Inflammatory macrophage treated with lipopolysaccharide for 1 hour (primary cell): ENCODE results near the gene CENPI.
"Not testable (repeated sequence)": the region's sequence is repeated elsewhere in the genome, so short reads cannot be mapped to it uniquely, and the experiment has no call there.

Experiments
- DNase-seq, 2 donors: peaks; one replicate each; pipeline ENCODE4 v3.0.0-alpha.2; 2020 to 2022

CENPI gene, protein sequence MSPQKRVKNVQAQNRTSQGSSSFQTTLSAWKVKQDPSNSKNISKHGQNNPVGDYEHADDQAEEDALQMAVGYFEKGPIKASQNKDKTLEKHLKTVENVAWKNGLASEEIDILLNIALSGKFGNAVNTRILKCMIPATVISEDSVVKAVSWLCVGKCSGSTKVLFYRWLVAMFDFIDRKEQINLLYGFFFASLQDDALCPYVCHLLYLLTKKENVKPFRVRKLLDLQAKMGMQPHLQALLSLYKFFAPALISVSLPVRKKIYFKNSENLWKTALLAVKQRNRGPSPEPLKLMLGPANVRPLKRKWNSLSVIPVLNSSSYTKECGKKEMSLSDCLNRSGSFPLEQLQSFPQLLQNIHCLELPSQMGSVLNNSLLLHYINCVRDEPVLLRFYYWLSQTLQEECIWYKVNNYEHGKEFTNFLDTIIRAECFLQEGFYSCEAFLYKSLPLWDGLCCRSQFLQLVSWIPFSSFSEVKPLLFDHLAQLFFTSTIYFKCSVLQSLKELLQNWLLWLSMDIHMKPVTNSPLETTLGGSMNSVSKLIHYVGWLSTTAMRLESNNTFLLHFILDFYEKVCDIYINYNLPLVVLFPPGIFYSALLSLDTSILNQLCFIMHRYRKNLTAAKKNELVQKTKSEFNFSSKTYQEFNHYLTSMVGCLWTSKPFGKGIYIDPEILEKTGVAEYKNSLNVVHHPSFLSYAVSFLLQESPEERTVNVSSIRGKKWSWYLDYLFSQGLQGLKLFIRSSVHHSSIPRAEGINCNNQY

GRCh38 chrX:101097546-101098453 is at the start of gene CENPI:
Gene CENPI (plus strand): TSS chrX:101098204. CDS start chrX:101101071, 2,867 bp downstream.
- DNase-seq = peak; percentile 89 to 91

- no peak for DNase-seq
Observed at GRCh38 chrX:101051153-101051548, 46.9 kb upstream of the CENPI start.

GRCh38 chrX:101051549-101052302 is 46.3 kb upstream of the CENPI start, which contains the start of gene TRMT2B:
Gene TRMT2B (minus strand): TSS chrX:101052111. CDS start chrX:101042289, 9,822 bp downstream.
- peak; percentile 69 to 70 for DNase-seq

DNA sequence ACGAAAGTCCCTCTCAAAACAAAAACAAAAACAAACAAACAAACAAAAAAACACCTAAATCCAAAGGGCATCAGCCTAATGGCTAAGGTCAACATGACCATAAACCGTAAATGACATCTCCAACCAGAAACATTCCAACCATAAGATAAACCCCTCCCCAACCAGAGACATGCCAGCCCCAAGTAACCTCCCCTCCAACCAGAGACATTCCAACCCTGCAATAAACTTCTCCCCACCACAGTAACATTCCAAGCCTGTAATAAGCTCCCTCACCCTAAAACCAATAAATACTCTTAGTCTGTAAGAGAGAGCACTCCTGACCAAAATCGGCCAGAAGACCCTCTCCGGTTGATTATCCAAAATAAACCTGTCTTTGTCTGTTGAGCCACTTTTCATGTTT is 41.5 kb upstream of the CENPI start:
- not testable (repeated sequence) for DNase-seq

GRCh38 chrX:101057093-101057714 is 40.8 kb upstream of the CENPI start:
- DNase-seq = no peak

DNA sequence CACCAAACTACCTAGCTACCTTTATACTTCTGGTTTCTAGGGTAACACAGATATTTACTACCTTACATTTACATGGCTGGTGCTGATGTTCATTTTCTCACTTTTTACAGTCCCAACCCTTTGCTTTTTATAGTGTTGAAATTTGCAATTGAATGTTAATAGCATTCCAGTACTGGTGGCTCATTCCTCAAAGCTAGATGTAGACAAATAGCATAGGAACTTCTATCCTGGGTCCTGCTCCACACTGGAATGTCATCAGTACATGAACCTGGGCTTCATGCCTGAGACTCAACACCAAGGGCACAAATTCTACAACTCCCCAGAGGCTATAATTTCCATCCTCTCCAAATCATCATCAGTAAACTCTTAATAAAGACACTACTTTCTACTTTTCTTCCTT is 35.8 kb upstream of the CENPI start:
- DNase-seq = no peak

GRCh38 chrX:101071582-101071981 is 26.4 kb upstream of the CENPI start:
- no peak for DNase-seq

GRCh38 chrX:101078716-101079598 is 19.0 kb upstream of the CENPI start, which contains the start of gene TMEM35A:
Gene TMEM35A (plus strand): TSS chrX:101078879. CDS start chrX:101079003, 124 bp downstream.
- DNase-seq = no peak

DNA sequence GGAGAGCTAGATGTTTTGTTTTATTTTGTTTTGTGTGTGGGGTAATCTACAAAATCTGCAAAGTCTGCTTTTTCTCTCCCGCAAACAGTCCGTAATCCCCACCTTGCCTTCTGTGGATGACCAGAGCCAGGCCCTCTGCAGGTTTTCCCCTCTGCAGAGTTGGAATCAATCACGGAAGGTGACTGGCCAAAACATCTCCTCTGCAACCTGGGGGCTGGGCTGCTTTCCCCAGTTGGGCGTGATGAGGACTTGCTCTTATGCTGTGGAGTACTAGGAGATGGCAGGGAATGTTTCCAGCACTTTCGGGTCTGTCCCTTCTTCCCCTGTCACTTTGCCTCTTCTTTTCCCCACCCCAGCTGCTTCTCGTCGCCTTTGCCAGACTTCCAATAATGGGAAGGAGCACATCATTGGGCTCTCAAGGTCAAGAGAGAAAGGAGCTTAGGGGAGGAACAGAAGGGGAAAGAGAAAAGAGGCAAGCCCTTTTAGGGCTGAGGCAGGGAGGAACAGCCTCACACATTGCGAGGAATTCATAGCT is 18.2 kb upstream of the CENPI start:
- DNase-seq = no peak

- no peak for DNase-seq
Observed at GRCh38 chrX:101080326-101081124, 17.5 kb upstream of the CENPI start.

GRCh38 chrX:101081231-101081630 is 16.8 kb upstream of the CENPI start:
- DNase-seq = no peak

DNA sequence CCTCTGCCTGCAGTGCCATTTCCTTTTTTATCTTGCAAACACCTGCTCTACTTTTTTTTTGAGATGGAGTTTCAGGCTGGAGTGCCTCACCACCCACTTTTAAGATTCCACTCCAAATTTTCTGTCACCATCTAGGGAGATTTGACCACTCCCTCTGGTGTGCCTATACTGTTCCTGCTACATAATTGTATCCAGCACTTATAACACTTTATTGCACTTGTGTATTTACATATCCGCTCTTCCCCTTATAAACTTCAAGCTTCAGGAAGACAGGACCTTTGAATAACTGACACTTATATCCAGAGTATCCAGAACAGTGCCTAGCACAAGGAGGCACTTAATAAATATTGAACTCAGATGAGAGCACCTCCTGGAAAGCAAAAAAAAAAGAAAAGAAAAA is 6.2 kb upstream of the CENPI start:
- DNase-seq = no peak

DNA sequence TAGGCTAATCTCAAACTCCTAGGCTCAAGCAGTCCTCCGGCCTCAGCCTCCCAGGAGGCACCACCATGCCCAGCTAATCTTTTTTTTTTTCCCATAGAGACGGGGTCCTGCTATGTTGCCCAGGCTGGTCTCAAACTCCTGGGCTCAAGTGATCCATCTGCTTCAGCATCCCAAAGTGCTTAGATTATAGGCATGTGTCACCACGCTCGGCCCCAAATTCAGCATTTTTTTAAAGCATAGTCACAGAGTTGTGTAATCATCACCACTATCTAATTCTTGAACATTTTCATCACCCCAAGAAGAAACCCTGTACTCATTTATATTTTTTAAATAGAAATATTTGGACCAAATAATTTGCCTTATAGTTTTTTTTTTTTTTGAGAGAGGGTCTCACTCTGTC is 10.3 kb downstream of the CENPI start:
- DNase-seq = no peak

DNA sequence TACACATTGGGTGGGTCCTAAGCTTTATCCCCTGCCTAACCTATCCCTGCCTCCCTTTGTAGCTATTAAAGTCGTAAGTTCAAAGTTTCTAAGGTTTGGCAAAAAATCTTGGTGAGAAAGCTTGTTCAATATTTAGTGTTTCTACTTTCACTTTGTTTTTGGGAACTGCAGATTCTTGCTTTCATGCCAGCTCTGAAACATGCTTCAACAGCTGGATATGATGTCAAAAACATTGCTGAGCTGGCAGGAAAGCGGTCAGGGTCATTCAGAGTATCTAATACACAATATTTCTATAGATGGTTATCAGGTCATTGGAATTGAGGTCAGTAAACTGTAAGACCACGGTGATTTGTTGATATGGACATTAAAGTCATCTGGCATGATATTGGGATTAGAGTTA is 19.7 kb downstream of the CENPI start:
- no peak for DNase-seq

GRCh38 chrX:101136235-101136634 is 38.2 kb downstream of the CENPI start:
- no peak for DNase-seq
